WERI-Rb-1 (cell line): ENCODE results near the gene ATOSA.

Experiments used
- DNase-seq: peaks from one replicate; pipeline ENCODE4 v3.0.0-alpha.2; 2020
- H3K27ac ChIP-seq: fragments of 250-450 bp; sonication (Bioruptor Pico); 2 replicates; pipeline ENCODE4 v1.5.1; 2020; ENCODE audit warnings: mild to moderate bottlenecking, moderate library complexity
- H3K27me3 ChIP-seq: fragments of 250-450 bp; sonication (Bioruptor Pico); 2 replicates; pipeline ENCODE4 v1.5.1; 2021; ENCODE audit warnings: mild to moderate bottlenecking, low read depth, moderate library complexity; ENCODE audit not compliant: insufficient read depth, severe bottlenecking
- H3K36me3 ChIP-seq: fragments of 250-450 bp; sonication (Bioruptor Pico); 2 replicates; pipeline ENCODE4 v1.5.1; 2020; ENCODE audit warnings: mild to moderate bottlenecking, moderate library complexity
- H3K4me3 ChIP-seq: 2 replicates; pipeline ENCODE4 v1.5.1; 2011; ENCODE audit warnings: low read depth, mild to moderate bottlenecking, control low read depth, low read length
- H3K9me3 ChIP-seq: fragments of 250-450 bp; sonication (Bioruptor Pico); 2 replicates; pipeline ENCODE4 v1.5.1; 2021; ENCODE audit warnings: mild to moderate bottlenecking, moderate library complexity; ENCODE audit not compliant: severe bottlenecking
- CTCF ChIP-seq: IDR thresholded peaks from 2 replicates; pipeline ENCODE4 v1.5.1; 2011; ENCODE audit warnings: low read depth, mild to moderate bottlenecking, control low read depth, inconsistent platforms, low read length

The ATOSA gene

GRCh38 chr15:52677593-52678467 is 1.4 kb downstream of the ATOSA start:
- H3K27me3 ChIP-seq = no peaks in the 10 kb centered on the region

GRCh38 chr15:52674831-52675230 is 4.4 kb downstream of the ATOSA start:
- no peaks in the 10 kb centered on the region for H3K9me3 ChIP-seq
- no peak for TF ChIP-seq CTCF
- DNase-seq = no peak
- no peaks in the 10 kb centered on the region for H3K27me3 ChIP-seq
- no peak overlapping the region for H3K4me3 ChIP-seq
- no peaks in the 10 kb centered on the region; the same call in none of the 2 replicates for H3K36me3 ChIP-seq
- H3K27ac ChIP-seq = no peak overlapping the region

More at GRCh38 chr15:52677593-52678467, 1.4 kb downstream of the ATOSA start:
- Histone ChIP-seq H3K4me3 (peak overlapping the region; percentile 90), H3K27ac (peak overlapping the region; percentile 81), H3K9me3 (no peaks in the 10 kb centered on the region), H3K36me3 (no peaks in the 10 kb centered on the region; the same call in none of the 2 replicates)
- TF ChIP-seq CTCF = peak; percentile 20; the same call in 1 of the 2 replicates
- peak; percentile 53 for DNase-seq

GRCh38 chr15:52673734-52674133 is 5.5 kb downstream of the ATOSA start:
- no peak for DNase-seq
- TF ChIP-seq CTCF = no peak

GRCh38 chr15:52673312-52673711 is 5.9 kb downstream of the ATOSA start:
- no peaks in the 10 kb centered on the region for H3K27me3 ChIP-seq
- no peak overlapping the region for H3K27ac ChIP-seq
- TF ChIP-seq CTCF = no peak
- H3K36me3 ChIP-seq = no peaks in the 10 kb centered on the region; the same call in none of the 2 replicates
- H3K9me3 ChIP-seq = no peaks in the 10 kb centered on the region
- H3K4me3 ChIP-seq = no peak overlapping the region
- no peak for DNase-seq

More at GRCh38 chr15:52673734-52674133, 5.5 kb downstream of the ATOSA start:
- Histone ChIP-seq H3K36me3 (no peaks in the 10 kb centered on the region; the same call in none of the 2 replicates), H3K9me3 (no peaks in the 10 kb centered on the region), H3K27me3 (no peaks in the 10 kb centered on the region), H3K27ac (no peak overlapping the region), H3K4me3 (no peak overlapping the region)

- Histone ChIP-seq H3K9me3 (no peaks in the 10 kb centered on the region), H3K36me3 (no peaks in the 10 kb centered on the region; the same call in none of the 2 replicates), H3K27ac (no peak overlapping the region), H3K4me3 (no peak overlapping the region), H3K27me3 (no peaks in the 10 kb centered on the region)
- TF ChIP-seq CTCF = no peak
- no peak for DNase-seq
These were observed 6.5 kb downstream of the ATOSA start for GRCh38 chr15:52672661-52673060.

GRCh38 chr15:52670087-52670486 is 9.1 kb downstream of the ATOSA start:
- DNase-seq = no peak
- no peak for TF ChIP-seq CTCF
- H3K9me3 ChIP-seq = no peaks in the 10 kb centered on the region

More at GRCh38 chr15:52670087-52670486, 9.1 kb downstream of the ATOSA start:
- no peaks in the 10 kb centered on the region for H3K27me3 ChIP-seq
- H3K27ac ChIP-seq = no peak overlapping the region
- no peak overlapping the region for H3K4me3 ChIP-seq
- H3K36me3 ChIP-seq = peaks cover 8% of the 10 kb centered on the region
